Nephron (organoid): Measurements from ENCODE around the gene SELENON.
A peak's percentile ranks its signal among the peaks of the same experiment; 100 is the strongest.

Experiments used
- H3K27ac Mint-ChIP-seq, 3 experiments: 2 replicates each; pipeline ENCODE4 v1.8.0; 2020; ENCODE audit warnings: mixed read lengths in 3 of 3, mild to moderate bottlenecking in 2 of 3, moderate library complexity in 1 of 3
- H3K27me3 Mint-ChIP-seq: 2 replicates; pipeline ENCODE4 v1.8.0; 2021; ENCODE audit warnings: low read depth, mild to moderate bottlenecking, moderate library complexity, mixed read lengths
- H3K36me3 Mint-ChIP-seq: 2 replicates; pipeline ENCODE4 v1.8.0; 2020; ENCODE audit warnings: low read depth, mixed read lengths
- H3K4me1 Mint-ChIP-seq: 2 replicates; pipeline ENCODE4 v1.8.0; 2020; ENCODE audit warnings: mixed read lengths
- H3K4me3 Mint-ChIP-seq, 3 experiments: 2 replicates each; pipeline ENCODE4 v1.8.0; 2020; ENCODE audit warnings: mild to moderate bottlenecking in 3 of 3, mixed read lengths in 3 of 3, moderate library complexity in 2 of 3
- H3K9me3 Mint-ChIP-seq: 2 replicates; pipeline ENCODE4 v1.8.0; 2020; ENCODE audit warnings: mixed read lengths
- TF ChIP-seq, protein P1 (sequence below), 3 experiments: fragments of 200-600 bp; sonication (generic); IDR thresholded peaks; one replicate each; pipeline ENCODE4 v1.5.0; 2021; ENCODE audit warnings: antibody characterized with exemption in 3 of 3; ENCODE audit not compliant: unreplicated experiment in 3 of 3

Gene SELENON

DNA sequence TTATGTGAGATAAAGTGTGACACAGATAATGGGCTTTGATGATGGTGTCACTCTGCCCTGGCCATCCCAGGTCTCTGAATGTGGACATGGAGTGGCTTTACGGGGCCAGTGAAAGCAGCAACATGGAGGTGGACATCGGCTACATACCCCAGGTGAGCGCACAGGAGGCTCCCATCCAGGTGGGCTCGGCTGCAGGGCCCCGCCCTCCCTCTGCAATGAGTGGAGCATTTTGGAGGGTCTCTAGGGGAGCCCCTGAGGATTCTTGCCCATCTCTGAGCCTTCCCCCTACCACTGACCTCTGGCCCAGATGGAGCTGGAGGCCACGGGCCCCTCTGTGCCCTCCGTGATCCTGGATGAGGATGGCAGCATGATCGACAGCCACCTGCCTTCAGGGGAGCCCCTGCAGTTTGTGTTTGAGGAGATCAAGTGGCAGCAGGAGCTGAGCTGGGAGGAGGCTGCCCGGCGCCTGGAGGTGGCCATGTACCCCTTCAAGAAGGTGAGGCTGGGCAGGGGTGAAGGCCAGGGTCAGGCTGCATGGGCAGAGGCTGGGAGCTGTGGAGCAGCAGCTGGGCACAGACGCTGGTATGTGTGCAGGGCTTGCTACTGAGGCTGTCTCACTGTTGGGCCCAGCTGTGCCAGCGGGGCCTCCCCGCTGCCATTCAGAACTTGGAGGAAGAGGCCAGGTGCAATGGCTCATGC, 11.5 kb downstream of the SELENON start:
- TF ChIP-seq, protein P1, sequence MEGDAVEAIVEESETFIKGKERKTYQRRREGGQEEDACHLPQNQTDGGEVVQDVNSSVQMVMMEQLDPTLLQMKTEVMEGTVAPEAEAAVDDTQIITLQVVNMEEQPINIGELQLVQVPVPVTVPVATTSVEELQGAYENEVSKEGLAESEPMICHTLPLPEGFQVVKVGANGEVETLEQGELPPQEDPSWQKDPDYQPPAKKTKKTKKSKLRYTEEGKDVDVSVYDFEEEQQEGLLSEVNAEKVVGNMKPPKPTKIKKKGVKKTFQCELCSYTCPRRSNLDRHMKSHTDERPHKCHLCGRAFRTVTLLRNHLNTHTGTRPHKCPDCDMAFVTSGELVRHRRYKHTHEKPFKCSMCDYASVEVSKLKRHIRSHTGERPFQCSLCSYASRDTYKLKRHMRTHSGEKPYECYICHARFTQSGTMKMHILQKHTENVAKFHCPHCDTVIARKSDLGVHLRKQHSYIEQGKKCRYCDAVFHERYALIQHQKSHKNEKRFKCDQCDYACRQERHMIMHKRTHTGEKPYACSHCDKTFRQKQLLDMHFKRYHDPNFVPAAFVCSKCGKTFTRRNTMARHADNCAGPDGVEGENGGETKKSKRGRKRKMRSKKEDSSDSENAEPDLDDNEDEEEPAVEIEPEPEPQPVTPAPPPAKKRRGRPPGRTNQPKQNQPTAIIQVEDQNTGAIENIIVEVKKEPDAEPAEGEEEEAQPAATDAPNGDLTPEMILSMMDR (IDR thresholded peaks at IDR 0.05; ENCODE audit: unreplicated experiment in 3 of 3): no peak
- H3K4me1 Mint-ChIP-seq: no peaks in the 10 kb centered on the region
- H3K4me3 Mint-ChIP-seq: no peak overlapping the region
- H3K27me3 Mint-ChIP-seq: no peaks in the 10 kb centered on the region
- H3K27ac Mint-ChIP-seq: no peak overlapping the region
- H3K9me3 Mint-ChIP-seq: no peaks in the 10 kb centered on the region
- H3K36me3 Mint-ChIP-seq: peaks cover 26% of the 10 kb centered on the region

DNA sequence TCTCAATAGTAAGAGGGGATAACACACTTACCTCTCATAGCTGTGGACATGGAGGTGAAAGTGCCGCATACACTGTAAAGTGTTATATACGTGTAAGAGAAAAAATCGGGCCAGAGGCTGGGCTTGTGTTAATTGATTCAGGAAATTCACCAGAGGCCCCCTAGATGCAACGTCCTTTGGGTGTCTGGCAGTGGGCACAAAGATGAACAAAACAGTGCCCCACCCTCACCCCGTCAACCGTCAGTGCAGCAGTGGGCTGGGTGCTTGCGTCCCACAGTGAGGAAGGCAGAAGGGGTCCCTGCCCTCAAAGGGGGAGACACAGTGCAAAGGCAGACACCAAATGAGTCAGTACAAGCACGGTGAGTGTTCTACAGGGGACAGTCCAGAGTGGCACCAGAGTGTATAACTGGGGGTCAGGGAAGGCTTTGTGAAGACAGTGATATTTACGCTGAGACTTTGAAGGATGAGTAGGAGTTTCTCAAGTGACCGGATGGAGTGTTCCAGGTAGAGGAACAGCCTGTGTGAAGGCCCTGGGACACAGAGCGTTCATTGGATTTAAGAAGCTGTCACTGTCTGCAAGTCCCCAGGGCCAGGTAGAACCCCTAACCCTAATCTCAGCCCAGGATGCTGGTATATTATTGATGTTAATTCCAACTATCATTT, 13.2 kb downstream of the SELENON start:
- Mint-ChIP-seq H3K27me3 (no peaks in the 10 kb centered on the region), H3K9me3 (no peaks in the 10 kb centered on the region), H3K27ac (peak overlapping the region in 1 of 3 experiments; percentile 44), H3K4me1 (peaks cover 3% of the 10 kb centered on the region), H3K4me3 (no peak overlapping the region), H3K36me3 (peaks cover 22% of the 10 kb centered on the region)
- TF ChIP-seq, protein P1 (IDR thresholded peaks at IDR 0.05; ENCODE audit: unreplicated experiment in 3 of 3): no peak

DNA sequence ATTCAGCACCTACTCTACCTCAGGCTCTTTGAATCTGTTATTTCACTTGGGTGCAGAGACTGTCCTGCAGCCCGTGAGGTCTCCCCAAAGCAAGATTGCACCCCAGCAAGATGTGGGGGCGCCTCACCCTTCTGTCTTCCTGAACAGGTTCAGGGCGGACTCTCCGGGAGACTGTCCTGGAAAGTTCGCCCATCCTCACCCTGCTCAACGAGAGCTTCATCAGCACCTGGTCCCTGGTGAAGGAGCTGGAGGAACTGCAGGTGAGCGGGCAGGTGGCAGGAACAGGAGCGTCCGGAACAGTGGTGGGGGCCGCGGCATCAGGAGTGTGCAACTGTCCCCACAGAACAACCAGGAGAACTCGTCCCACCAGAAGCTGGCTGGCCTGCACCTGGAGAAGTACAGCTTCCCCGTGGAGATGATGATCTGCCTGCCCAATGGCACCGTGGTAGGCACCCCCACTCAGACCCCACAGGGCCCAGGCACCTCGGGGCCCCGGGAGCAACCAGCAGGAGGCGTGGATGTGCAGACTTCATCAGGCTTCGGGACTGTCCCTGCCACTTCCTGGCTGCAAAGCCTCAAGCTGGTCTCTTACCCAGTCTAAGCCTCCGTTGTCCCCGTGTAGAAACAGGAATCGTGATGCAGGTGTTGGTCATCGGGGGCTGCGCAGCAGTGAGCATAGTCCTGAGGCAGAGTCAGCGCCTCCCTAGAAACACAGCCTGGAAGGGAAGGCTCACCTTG, 13.9 kb downstream of the SELENON start:
- peaks cover 10% of the 10 kb centered on the region for H3K4me1 Mint-ChIP-seq
- H3K27ac Mint-ChIP-seq: no peak overlapping the region
- no peaks in the 10 kb centered on the region for H3K27me3 Mint-ChIP-seq
- no peak overlapping the region for H3K4me3 Mint-ChIP-seq
- TF ChIP-seq, protein P1 (IDR thresholded peaks at IDR 0.05; ENCODE audit: unreplicated experiment in 3 of 3): no peak
- peaks cover 21% of the 10 kb centered on the region for H3K36me3 Mint-ChIP-seq
- H3K9me3 Mint-ChIP-seq: no peaks in the 10 kb centered on the region

DNA sequence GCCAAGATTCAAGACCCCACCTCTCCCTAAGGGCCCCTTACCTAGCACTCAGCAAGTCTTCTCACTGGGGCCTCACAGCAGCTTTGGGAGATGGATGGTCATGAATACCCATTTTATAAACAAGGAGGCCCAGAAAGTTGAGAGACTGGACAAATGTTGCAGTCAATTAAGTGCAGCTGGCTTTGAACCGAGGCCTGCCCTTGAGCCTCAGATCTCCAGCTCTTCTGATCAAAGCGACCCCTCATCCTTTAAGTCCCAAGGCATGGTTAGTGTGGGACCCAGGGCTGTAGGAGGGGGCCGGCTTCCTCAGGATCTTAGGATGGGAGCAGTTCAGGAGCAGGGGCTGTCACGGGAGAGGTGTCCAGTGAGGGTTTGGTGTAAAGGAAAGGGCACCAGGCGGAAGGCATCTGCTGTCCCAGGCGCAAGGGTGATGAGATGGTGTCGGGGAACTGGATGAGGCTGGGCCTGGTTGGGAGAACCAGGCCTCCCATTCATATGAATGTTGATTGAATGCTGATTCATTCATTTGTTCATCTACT, 14.6 kb downstream of the SELENON start:
- Mint-ChIP-seq H3K9me3 (no peaks in the 10 kb centered on the region), H3K36me3 (peaks cover 17% of the 10 kb centered on the region), H3K27me3 (no peaks in the 10 kb centered on the region), H3K27ac (peak overlapping the region in 1 of 3 experiments; percentile 4), H3K4me1 (peaks cover 16% of the 10 kb centered on the region), H3K4me3 (peak overlapping the region in 2 of 3 experiments; percentile 7 to 29)
- TF ChIP-seq, protein P1 (IDR thresholded peaks at IDR 0.05; ENCODE audit: unreplicated experiment in 3 of 3): no peak

DNA sequence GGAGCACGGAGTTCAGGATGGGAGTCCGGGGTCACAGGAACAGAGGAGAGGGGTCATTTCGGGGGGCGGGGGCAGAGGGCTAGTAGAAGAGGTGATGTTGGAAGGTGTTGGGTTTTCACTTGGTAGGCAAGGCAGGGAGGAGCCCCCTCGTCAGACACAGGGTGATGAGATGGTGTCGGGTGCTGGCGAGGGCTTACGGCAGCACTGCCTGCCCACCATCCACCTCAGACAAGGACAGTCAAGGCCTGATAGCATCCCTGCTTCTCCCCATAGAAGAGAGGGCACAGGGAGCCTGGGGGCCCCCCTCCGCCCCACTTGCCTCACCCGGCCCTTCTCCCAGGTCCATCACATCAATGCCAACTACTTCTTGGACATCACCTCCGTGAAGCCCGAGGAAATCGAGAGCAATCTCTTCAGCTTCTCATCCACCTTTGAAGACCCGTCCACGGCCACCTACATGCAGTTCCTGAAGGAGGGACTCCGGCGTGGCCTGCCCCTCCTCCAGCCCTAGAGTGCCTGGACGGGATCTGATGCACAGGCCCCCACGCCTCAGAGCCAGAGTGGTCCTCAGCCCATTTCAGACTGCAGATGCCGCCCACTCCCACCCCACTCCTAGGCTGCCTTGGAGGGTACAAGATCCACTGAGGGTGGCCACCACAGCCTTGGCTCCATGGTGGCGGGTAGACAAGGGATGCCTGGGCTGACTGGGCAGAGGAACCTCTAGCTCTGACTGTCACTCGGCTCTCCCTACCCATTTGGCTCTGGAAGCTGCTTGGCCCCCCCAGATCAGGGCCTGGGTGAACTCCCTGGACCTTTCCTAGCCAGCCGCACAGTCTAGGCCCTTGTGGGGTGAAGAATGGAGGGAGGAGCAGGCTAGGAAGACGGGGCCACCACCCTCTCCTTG, 15.5 kb downstream of the SELENON start:
- peaks cover 17% of the 10 kb centered on the region for H3K4me1 Mint-ChIP-seq
- no peaks in the 10 kb centered on the region for H3K27me3 Mint-ChIP-seq
- no peaks in the 10 kb centered on the region for H3K9me3 Mint-ChIP-seq
- H3K4me3 Mint-ChIP-seq: peak overlapping the region in 2 of 3 experiments; percentile 7 to 29
- H3K27ac Mint-ChIP-seq: peak overlapping the region in 1 of 3 experiments; percentile 4
- peaks cover 17% of the 10 kb centered on the region for H3K36me3 Mint-ChIP-seq
- TF ChIP-seq, protein P1 (IDR thresholded peaks at IDR 0.05; ENCODE audit: unreplicated experiment in 3 of 3): no peak
